Measurements from ENCODE around the gene EML6. TPM values are rescaled to one million over a fixed set of nuclear protein-coding genes. Genes with fewer than 3 reads are reported as not detected.

The EML6 gene
- total RNA-seq, 8 experiments from 2014 or later = 2.9 to 23.2 (median 10.2) TPM

- H3K4me1 ChIP-seq (replicated peaks in 1 of 2) = peaks cover 12 to 17% of the 10 kb centered on the region in 2 donors
- H3K4me3 ChIP-seq = no peak overlapping the region
- in situ Hi-C loops (cut with MboI; ENCODE audit: low pct_unique_long_range_greater_than_20kb in 2 of 9, low sequenced_read_pairs in 9 of 9, unreplicated experiment in 9 of 9) = no loop called here
- ATAC-seq (replicated peaks in 6 of 8) = peak in 5 of 8 experiments; percentile 48 to 86 (median 85)
- whole genome bisulfite sequencing, 10 experiments = 0 to 72% (median 57%) methylated on average over 1 to 2 of the region's 2 CpGs; no CpG with 5 or more reads in 5 of the 10 experiments
- H3K27ac ChIP-seq = no peak overlapping the region
Measured at GRCh38 chr2:54845514-54845913, 122.1 kb downstream of the EML6 start.

DNA sequence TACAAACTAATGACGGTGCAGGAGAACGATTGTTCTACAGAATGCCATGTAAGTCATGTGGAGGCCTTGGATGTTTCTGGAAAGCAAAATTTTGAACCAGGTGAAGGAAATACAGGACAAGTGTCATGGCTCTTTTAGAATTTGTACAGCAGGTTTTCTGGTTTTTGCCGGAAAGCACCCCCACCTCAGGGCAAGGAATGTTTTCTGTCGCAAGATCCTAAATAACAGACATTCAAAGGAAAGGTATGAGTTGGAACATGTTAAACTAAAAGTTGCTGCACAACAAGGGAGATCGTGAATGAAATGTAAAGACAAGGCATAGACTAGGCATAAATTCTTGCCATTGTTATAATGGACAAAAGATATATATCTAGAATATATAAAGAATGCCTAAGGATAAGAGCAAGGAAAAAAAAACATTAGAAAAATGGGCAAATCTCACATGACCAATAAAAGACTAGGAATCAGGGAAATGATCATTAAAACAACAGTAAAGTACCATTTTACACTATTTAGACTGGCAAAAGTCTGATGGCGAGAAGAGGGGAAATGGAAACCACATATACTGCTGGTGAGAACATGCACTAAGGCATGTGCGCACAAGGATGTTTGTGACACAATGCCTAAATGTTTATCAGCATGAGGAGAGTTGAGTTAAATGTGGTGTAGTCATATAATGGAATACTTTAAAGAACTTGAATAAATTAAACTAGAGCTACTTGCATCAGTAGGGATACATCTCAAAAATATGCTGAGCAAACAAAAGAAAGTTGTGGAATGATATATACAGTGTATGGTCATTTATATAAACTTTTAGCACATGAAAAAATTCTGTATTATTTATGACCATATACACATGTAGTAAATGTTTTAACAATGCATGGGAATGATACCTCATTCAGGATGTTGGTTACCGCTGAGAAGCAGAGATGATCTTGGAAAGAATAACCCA, 127.0 kb downstream of the EML6 start:
- Histone ChIP-seq H3K4me3 (no peak overlapping the region), H3K4me1 (replicated peaks in 1 of 2) (no peaks in the 10 kb centered on the region), H3K27ac (no peak overlapping the region)
- no peak for ATAC-seq (replicated peaks in 6 of 8)
- 80 to 98% (median 96%) methylated on average over 3 to 8 of the region's 8 CpGs for WGBS, 10 experiments
- in situ Hi-C loops (cut with MboI; ENCODE audit: low pct_unique_long_range_greater_than_20kb in 2 of 9, low sequenced_read_pairs in 9 of 9, unreplicated experiment in 9 of 9) = no loop called here

- H3K4me1 ChIP-seq (replicated peaks in 1 of 2) = no peaks in the 10 kb centered on the region
- WGBS, 10 experiments = 3 to 98% (median 67%) methylated on average over 1 to 5 of the region's 5 CpGs
- in situ Hi-C loops (cut with MboI; ENCODE audit: low pct_unique_long_range_greater_than_20kb in 2 of 9, low sequenced_read_pairs in 9 of 9, unreplicated experiment in 9 of 9) = no loop called here
- no peak overlapping the region for H3K27ac ChIP-seq
- peak in 3 of 8 experiments; percentile 81 to 89 (median 82) for ATAC-seq (replicated peaks in 6 of 8)
- H3K4me3 ChIP-seq = no peak overlapping the region
Measured at GRCh38 chr2:54853616-54854310, 130.3 kb downstream of the EML6 start.

DNA sequence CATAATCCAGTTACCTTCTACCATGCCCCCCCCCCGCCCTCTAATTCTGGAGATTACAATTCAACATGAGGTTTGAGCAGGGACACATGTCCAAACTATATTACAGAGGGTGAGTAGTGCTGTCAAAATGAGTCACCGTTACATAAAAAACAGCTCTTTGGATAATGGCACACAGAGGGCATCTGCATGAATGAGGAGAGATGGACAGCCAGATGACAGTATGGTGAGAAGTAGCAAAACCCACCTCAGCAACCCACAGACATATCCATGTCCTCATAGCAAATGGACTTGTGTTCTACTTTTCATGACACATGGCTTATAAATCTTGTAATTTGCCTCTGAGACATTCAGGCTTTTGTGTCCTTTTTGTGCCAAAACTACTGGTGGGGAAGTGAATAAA, 132.0 kb downstream of the EML6 start:
- in situ Hi-C loops (cut with MboI; ENCODE audit: low pct_unique_long_range_greater_than_20kb in 2 of 9, low sequenced_read_pairs in 9 of 9, unreplicated experiment in 9 of 9) = no loop called here
- WGBS, 10 experiments = 50 to 92% (median 89%) methylated on average over 1 to 2 of the region's 2 CpGs; no CpG with 5 or more reads in 5 of the 10 experiments
- H3K27ac ChIP-seq = no peak overlapping the region
- H3K4me1 ChIP-seq (replicated peaks in 1 of 2) = no peaks in the 10 kb centered on the region
- H3K4me3 ChIP-seq = no peak overlapping the region
- peak in 3 of 8 experiments; percentile 22 to 59 (median 29) for ATAC-seq (replicated peaks in 6 of 8)

- no peak for ATAC-seq (replicated peaks in 6 of 8)
- Histone ChIP-seq H3K4me3 (no peak overlapping the region), H3K27ac (no peak overlapping the region), H3K4me1 (replicated peaks in 1 of 2) (no peaks in the 10 kb centered on the region)
- WGBS, 10 experiments = 50 to 100% (median 82%) methylated on average over 1 to 3 of the region's 3 CpGs; no CpG with 5 or more reads in 2 of the 10 experiments
- in situ Hi-C loops (cut with MboI; ENCODE audit: low pct_unique_long_range_greater_than_20kb in 2 of 9, low sequenced_read_pairs in 9 of 9, unreplicated experiment in 9 of 9) = no loop called here
Measured at GRCh38 chr2:54858021-54858681, 134.7 kb downstream of the EML6 start.

DNA sequence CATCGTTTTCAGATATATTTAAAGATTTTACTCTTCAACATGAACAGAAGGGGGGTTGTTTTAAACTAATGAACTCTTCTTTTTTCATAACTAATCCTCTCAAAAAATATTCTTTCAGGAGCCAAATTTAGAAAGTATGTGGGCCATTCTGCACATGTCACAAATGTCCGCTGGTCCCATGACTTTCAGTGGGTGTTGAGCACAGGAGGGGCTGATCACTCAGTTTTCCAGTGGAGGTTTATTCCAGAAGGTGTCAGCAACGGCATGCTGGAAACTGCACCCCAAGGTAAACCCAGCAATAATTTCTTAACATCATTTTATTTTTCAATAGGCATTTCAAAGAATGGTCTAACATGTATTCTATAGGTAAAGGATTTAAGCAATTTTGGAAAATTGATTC, 136.0 kb downstream of the EML6 start:
- no peaks in the 10 kb centered on the region for H3K4me1 ChIP-seq (replicated peaks in 1 of 2)
- H3K27ac ChIP-seq = no peak overlapping the region
- 50 to 100% (median 84%) methylated on average over 1 to 3 of the region's 3 CpGs for WGBS, 10 experiments
- no peak overlapping the region for H3K4me3 ChIP-seq
- peak in 1 of 8 experiments; percentile 31 for ATAC-seq (replicated peaks in 6 of 8)
- in situ Hi-C loops (cut with MboI; ENCODE audit: low pct_unique_long_range_greater_than_20kb in 2 of 9, low sequenced_read_pairs in 9 of 9, unreplicated experiment in 9 of 9) = no loop called here

DNA sequence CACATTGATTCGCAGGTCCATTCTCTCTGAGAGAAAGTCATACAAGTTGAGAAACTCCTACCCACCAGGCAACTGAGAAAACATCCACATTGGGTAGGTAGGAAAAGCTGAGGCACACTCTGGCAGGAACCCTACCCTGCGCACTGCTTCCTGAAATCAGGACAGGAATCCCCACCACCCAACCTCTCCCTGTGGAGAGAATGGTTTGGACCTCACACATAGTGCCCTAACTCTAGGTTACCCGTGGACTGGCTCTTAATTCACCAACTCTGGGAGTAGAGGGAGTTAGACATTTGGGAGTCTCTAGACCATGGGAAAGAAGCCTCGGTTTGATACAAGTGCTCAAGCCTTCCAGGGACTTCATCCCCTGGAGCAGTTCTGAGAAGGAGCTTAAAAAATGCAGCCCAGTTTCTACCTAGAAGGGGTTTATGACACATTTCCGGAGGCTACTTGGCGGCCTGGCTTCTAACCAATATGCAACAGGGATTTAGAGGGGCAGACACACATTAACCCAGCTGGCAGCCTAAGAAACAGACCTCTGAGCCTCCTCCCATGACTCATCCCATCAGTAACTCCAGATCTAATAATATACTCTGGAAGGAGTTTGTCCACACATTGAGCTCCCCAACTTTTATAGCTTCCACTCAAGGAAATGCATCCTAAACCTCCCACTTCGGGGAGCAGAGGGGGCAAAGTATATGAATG, 136.7 kb downstream of the EML6 start:
- H3K4me3 ChIP-seq = no peak overlapping the region
- no peak overlapping the region for H3K27ac ChIP-seq
- peak in 3 of 8 experiments; percentile 86 to 91 (median 88) for ATAC-seq (replicated peaks in 6 of 8)
- in situ Hi-C loops (cut with MboI; ENCODE audit: low pct_unique_long_range_greater_than_20kb in 2 of 9, low sequenced_read_pairs in 9 of 9, unreplicated experiment in 9 of 9) = no loop called here
- no peaks in the 10 kb centered on the region for H3K4me1 ChIP-seq (replicated peaks in 1 of 2)
- 50 to 100% (median 89%) methylated on average over 1 to 4 of the region's 7 CpGs; no CpG with 5 or more reads in 2 of the 10 experiments for WGBS, 10 experiments

DNA sequence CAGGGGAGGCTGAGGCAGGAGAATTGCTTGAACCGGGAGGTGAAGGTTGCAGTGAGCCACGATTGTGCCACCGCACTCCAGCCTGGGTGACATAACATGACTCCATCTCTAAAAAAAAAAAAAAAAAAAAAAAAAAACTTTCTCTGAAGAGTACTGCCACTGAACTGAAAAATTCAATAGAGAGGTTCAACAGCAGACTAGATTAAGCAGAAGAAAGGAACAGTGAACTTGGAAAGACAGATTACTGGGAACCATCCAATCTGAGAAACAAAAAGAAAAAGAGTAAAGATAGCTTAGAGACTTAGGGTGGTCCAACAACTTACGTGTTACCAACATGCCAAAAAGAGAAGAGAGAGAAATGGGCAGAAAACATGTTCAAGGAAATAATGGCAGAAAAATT, 138.8 kb downstream of the EML6 start:
- Histone ChIP-seq H3K4me1 (replicated peaks in 1 of 2) (no peaks in the 10 kb centered on the region), H3K27ac (no peak overlapping the region), H3K4me3 (no peak overlapping the region)
- no peak for ATAC-seq (replicated peaks in 6 of 8)
- WGBS, 10 experiments = 82 to 100% (median 95%) methylated on average over 1 to 4 of the region's 4 CpGs
- in situ Hi-C loops (cut with MboI; ENCODE audit: low pct_unique_long_range_greater_than_20kb in 2 of 9, low sequenced_read_pairs in 9 of 9, unreplicated experiment in 9 of 9) = no loop called here

GRCh38 chr2:54862742-54863141, 139.3 kb downstream of the EML6 start:
- Histone ChIP-seq H3K4me1 (replicated peaks in 1 of 2) (no peaks in the 10 kb centered on the region), H3K4me3 (no peak overlapping the region), H3K27ac (no peak overlapping the region)
- 79 to 100% (median 85%) methylated on average over 1 to 2 of the region's 2 CpGs; no CpG with 5 or more reads in 4 of the 10 experiments for WGBS, 10 experiments
- in situ Hi-C loops (cut with MboI; ENCODE audit: low pct_unique_long_range_greater_than_20kb in 2 of 9, low sequenced_read_pairs in 9 of 9, unreplicated experiment in 9 of 9) = no loop called here
- ATAC-seq (replicated peaks in 6 of 8) = no peak

DNA sequence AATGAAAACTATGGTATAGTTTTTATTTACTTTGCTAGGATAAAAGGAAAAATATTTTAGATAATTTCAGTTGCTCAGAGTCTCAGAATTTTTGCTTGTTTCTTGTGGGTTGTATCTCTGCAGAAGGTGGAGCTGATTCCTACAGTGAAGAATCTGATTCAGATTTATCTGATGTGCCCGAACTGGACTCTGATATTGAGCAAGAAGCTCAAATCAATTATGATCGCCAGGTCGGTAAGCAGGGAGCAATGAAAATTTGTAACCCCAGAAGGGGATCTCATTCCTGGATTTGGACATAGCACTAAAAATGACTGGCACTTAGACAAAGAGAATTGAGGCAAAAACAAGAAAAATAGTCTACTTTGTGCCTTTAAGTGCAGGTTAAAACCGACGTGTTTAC, 140.2 kb downstream of the EML6 start:
- in situ Hi-C loops (cut with MboI; ENCODE audit: low pct_unique_long_range_greater_than_20kb in 2 of 9, low sequenced_read_pairs in 9 of 9, unreplicated experiment in 9 of 9) = no loop called here
- whole genome bisulfite sequencing, 10 experiments = 70 to 95% (median 92%) methylated on average over 2 to 5 of the region's 5 CpGs; no CpG with 5 or more reads in 1 of the 10 experiments
- ATAC-seq (replicated peaks in 6 of 8) = no peak

GRCh38 chr2:54864096-54864495, 140.6 kb downstream of the EML6 start:
- in situ Hi-C loops (cut with MboI; ENCODE audit: low pct_unique_long_range_greater_than_20kb in 2 of 9, low sequenced_read_pairs in 9 of 9, unreplicated experiment in 9 of 9) = no loop called here
- Histone ChIP-seq H3K4me3 (no peak overlapping the region), H3K27ac (no peak overlapping the region), H3K4me1 (replicated peaks in 1 of 2) (no peaks in the 10 kb centered on the region)
- no peak for ATAC-seq (replicated peaks in 6 of 8)
- WGBS, 10 experiments = 17 to 100% (median 81%) methylated on average over 1 of the region's 1 CpG; no CpG with 5 or more reads in 2 of the 10 experiments

More for the DNA sequence above, 140.2 kb downstream of the EML6 start:
- Histone ChIP-seq H3K4me3 (no peak overlapping the region), H3K4me1 (replicated peaks in 1 of 2) (no peaks in the 10 kb centered on the region), H3K27ac (no peak overlapping the region)

DNA sequence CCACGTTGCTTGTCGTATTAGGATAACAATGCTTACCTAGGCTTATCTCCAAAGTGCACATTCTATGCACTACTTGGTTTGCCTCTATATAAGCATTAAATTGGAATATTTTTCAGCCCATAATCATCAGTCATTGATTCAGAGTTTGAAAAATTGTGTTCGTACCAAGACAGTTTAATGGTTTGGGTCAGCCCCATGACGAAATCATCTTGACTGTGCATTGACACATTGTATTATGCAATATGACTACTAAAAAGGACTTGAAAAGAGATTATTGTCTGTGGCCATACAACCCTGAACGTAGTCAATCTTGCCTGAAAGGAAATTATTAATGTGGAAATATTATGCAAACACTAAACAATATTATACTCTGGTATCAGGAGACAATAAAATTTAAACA, 141.3 kb downstream of the EML6 start:
- in situ Hi-C loops (cut with MboI; ENCODE audit: low pct_unique_long_range_greater_than_20kb in 2 of 9, low sequenced_read_pairs in 9 of 9, unreplicated experiment in 9 of 9) = no loop called here
- 74 to 100% (median 89%) methylated on average over 1 to 5 of the region's 5 CpGs for WGBS, 10 experiments

More for the DNA sequence above, 141.3 kb downstream of the EML6 start:
- no peak overlapping the region for H3K4me3 ChIP-seq
- no peaks in the 10 kb centered on the region for H3K4me1 ChIP-seq (replicated peaks in 1 of 2)
- ATAC-seq (replicated peaks in 6 of 8) = no peak
- H3K27ac ChIP-seq = no peak overlapping the region

All from motor neuron (in vitro differentiated cells).